GM12878 (cell line): ENCODE measurements around the gene ATXN1L. TPM values are rescaled to one million over a fixed set of nuclear protein-coding genes. Genes with fewer than 3 reads are reported as not detected.
A peak's percentile ranks its signal among the peaks of the same experiment; 100 is the strongest.

Experiments
- BMI1 ChIP-seq: fragments of 450-650 bp; IDR thresholded peaks from 2 replicates; pipeline ENCODE4 v1.6.1; 2016; ENCODE audit warnings: mild to moderate bottlenecking, moderate library complexity, borderline replicate concordance
- CREM ChIP-seq: IDR thresholded peaks from 2 replicates; pipeline ENCODE4 v1.6.1; 2014; ENCODE audit warnings: antibody characterized with exemption, low read depth
- EGR1 ChIP-seq, 2 experiments: IDR thresholded peaks; 1 replicate in 1 of 2; 2 replicates in 1 of 2; pipeline ENCODE4 v1.6.1; 2011 to 2012; ENCODE audit warnings: low read depth in 2 of 2, low read length in 2 of 2, borderline replicate concordance in 1 of 2, mild to moderate bottlenecking in 1 of 2, moderate library complexity in 1 of 2
- IKZF1 ChIP-seq: fragments of 450-650 bp; conservative IDR thresholded peaks from 2 replicates; pipeline ENCODE4 v1.6.1; 2017; ENCODE audit warnings: antibody characterized with exemption, mild to moderate bottlenecking
- KDM1A ChIP-seq: fragments of 200-600 bp; sonication (generic); IDR thresholded peaks from 2 replicates; pipeline ENCODE4 v1.6.1; 2016; ENCODE audit warnings: borderline replicate concordance
- LARP7 ChIP-seq: fragments of 450-650 bp; IDR thresholded peaks from 2 replicates; pipeline ENCODE4 v1.6.1; 2017; ENCODE audit warnings: mild to moderate bottlenecking
- NFIC ChIP-seq: IDR thresholded peaks from 2 replicates; pipeline ENCODE4 v1.6.1; 2012; ENCODE audit warnings: low read depth, mild to moderate bottlenecking, inconsistent platforms, low read length, moderate library complexity
- NFYB ChIP-seq: IDR thresholded peaks from 2 replicates; pipeline ENCODE4 v1.6.1; 2011; ENCODE audit warnings: low read depth, mild to moderate bottlenecking, low read length, improper control_type of control experiment, moderate library complexity; ENCODE audit not compliant: insufficient read depth
- NR2C2 ChIP-seq: IDR thresholded peaks from 2 replicates; pipeline ENCODE4 v1.6.1; 2011; ENCODE audit warnings: borderline replicate concordance, low read depth; ENCODE audit not compliant: control insufficient read depth, insufficient read length
- POU2F2 ChIP-seq: IDR thresholded peaks from 3 replicates; pipeline ENCODE4 v1.6.1; 2011; ENCODE audit warnings: low read depth, mild to moderate bottlenecking, low read length, borderline replicate concordance
- RAD51 ChIP-seq: fragments of 450-650 bp; IDR thresholded peaks from 2 replicates; pipeline ENCODE4 v1.6.1; 2016; ENCODE audit warnings: moderate library complexity, mild to moderate bottlenecking, inconsistent platforms
- SIN3A ChIP-seq: IDR thresholded peaks from 2 replicates; pipeline ENCODE4 v1.6.1; 2012; ENCODE audit warnings: low read depth, low read length, improper control_type of control experiment
- STAT1 ChIP-seq: fragments of 450-650 bp; conservative IDR thresholded peaks from 2 replicates; pipeline ENCODE4 v1.6.1; 2014; ENCODE audit warnings: antibody characterized with exemption, mild to moderate bottlenecking
- STAT3 ChIP-seq: IDR thresholded peaks from 2 replicates; pipeline ENCODE4 v1.6.1; 2011; ENCODE audit warnings: low read depth, low read length, improper control_type of control experiment
- TBL1XR1 ChIP-seq: IDR thresholded peaks from 2 replicates; pipeline ENCODE4 v1.6.1; 2012; ENCODE audit warnings: low read depth, low read length, improper control_type of control experiment
- TCF12 ChIP-seq: IDR thresholded peaks from 2 replicates; pipeline ENCODE4 v1.6.1; 2011; ENCODE audit warnings: low read depth, mild to moderate bottlenecking, low read length
- TCF3 ChIP-seq: IDR thresholded peaks from 2 replicates; pipeline ENCODE4 v1.6.1; 2012; ENCODE audit warnings: low read depth, mild to moderate bottlenecking, low read length, borderline replicate concordance; ENCODE audit not compliant: insufficient read depth
- YY1 ChIP-seq: IDR thresholded peaks from 2 replicates; pipeline ENCODE4 v1.6.1; 2011; ENCODE audit warnings: low read depth, mild to moderate bottlenecking, low read length
- polyA plus RNA-seq, 11 experiments: library from polyadenylated mRNA; depleted of rRNA in 4 of 11; unstranded in 6 of 11; stranded (reverse) in 5 of 11; fragments of >200 nt; fragmentation: Nextera tagmentation in 4 of 11; fragmentation: Illumina TruSeq in 1 of 11; extraction: Ambion mirVana in 4 of 11; extraction: Trizol in 1 of 11; gene quantifications; 1 replicate in 1 of 11; 2 replicates in 10 of 11; pipeline versions ENCODE4 v1.2.1 to v1.2.3, GENCODE V29; 2011 to 2016; ENCODE audit warnings: inconsistent platforms in 2 of 11, missing spikeins in 2 of 11, low read depth in 1 of 11
- total RNA-seq, 4 experiments: library from RNA; depleted of rRNA in 3 of 4; stranded (reverse); fragments of >200 nt in 3 of 4; fragmentation: Illumina TruSeq in 1 of 4; extraction: Trizol in 1 of 4; gene quantifications; 2 replicates each; pipeline versions ENCODE4 v1.2.1 to v1.2.3, GENCODE V29; 2013 to 2021
- TF ChIP-seq, protein P1 (sequence below): IDR thresholded peaks from 2 replicates; pipeline ENCODE4 v1.6.1; 2011; ENCODE audit warnings: borderline replicate concordance, low read depth, mild to moderate bottlenecking, moderate library complexity, low read length; ENCODE audit not compliant: insufficient read depth, poor library complexity, severe bottlenecking
- TF ChIP-seq, protein P2 (sequence below): fragments of 450-650 bp; IDR thresholded peaks from 2 replicates; pipeline ENCODE4 v1.6.1; 2017; ENCODE audit warnings: antibody characterized with exemption, mild to moderate bottlenecking, moderate library complexity
- TF ChIP-seq, protein P3 (sequence below): fragments of 150-350 bp; IDR thresholded peaks from 2 replicates; pipeline ENCODE4 v1.6.1; 2014; ENCODE audit warnings: mild to moderate bottlenecking, low read depth, low read length
- TF ChIP-seq, protein P4 (sequence below): IDR thresholded peaks from 2 replicates; pipeline ENCODE4 v1.6.1; 2012; ENCODE audit warnings: low read depth, low read length, improper control_type of control experiment
- TF ChIP-seq, protein P5 (sequence below): fragments of 450-650 bp; IDR thresholded peaks from 2 replicates; pipeline ENCODE4 v1.6.1; 2016; ENCODE audit warnings: mild to moderate bottlenecking

ATXN1L gene
- total and polyA plus RNA-seq, 10 of the 15 experiments (the other 5 are each of a cell fraction or from before 2014, with no cell fraction given) = 1.8 to 14.6 (median 9.2) TPM

DNA sequence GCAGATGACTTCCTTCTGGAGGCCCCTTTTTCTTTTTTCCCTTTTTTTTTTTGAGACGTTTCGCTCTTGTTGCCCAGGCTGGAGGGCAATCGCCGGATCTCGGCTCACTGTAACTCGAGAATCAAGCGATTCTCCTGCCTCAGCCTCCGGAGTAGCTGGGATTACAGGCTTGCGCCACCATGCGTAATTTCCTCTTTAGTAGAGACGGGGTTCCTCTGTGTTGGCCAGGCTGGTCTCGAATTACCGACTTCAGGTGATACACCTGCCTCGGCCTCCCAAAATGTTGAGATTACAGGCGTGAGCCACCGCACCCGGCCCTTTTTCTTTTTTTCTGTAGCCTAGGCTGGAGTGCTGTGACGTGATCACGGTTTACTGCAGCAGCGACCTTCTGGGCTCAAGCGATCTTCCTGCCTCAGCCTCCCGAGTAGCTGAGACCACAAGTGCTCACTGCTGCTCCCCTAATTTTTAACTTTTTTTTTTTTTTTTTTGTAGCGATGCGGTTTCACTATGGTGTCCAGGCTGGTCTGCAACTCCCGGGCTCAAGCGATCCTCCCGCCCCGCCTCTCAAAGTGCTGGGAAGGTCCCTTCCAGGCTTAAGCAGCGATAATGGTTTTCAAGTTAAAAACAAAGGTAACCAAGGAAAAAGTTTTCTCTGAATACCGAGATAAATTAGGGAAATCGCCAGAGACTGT is 48.6 kb downstream of the ATXN1L start (continued):
- TF ChIP-seq, protein P1, sequence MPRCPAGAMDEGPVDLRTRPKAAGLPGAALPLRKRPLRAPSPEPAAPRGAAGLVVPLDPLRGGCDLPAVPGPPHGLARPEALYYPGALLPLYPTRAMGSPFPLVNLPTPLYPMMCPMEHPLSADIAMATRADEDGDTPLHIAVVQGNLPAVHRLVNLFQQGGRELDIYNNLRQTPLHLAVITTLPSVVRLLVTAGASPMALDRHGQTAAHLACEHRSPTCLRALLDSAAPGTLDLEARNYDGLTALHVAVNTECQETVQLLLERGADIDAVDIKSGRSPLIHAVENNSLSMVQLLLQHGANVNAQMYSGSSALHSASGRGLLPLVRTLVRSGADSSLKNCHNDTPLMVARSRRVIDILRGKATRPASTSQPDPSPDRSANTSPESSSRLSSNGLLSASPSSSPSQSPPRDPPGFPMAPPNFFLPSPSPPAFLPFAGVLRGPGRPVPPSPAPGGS = no peak
- no peak for TF ChIP-seq IKZF1
- TF ChIP-seq, protein P2, sequence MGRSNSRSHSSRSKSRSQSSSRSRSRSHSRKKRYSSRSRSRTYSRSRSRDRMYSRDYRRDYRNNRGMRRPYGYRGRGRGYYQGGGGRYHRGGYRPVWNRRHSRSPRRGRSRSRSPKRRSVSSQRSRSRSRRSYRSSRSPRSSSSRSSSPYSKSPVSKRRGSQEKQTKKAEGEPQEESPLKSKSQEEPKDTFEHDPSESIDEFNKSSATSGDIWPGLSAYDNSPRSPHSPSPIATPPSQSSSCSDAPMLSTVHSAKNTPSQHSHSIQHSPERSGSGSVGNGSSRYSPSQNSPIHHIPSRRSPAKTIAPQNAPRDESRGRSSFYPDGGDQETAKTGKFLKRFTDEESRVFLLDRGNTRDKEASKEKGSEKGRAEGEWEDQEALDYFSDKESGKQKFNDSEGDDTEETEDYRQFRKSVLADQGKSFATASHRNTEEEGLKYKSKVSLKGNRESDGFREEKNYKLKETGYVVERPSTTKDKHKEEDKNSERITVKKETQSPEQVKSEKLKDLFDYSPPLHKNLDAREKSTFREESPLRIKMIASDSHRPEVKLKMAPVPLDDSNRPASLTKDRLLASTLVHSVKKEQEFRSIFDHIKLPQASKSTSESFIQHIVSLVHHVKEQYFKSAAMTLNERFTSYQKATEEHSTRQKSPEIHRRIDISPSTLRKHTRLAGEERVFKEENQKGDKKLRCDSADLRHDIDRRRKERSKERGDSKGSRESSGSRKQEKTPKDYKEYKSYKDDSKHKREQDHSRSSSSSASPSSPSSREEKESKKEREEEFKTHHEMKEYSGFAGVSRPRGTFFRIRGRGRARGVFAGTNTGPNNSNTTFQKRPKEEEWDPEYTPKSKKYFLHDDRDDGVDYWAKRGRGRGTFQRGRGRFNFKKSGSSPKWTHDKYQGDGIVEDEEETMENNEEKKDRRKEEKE = no peak
- TF ChIP-seq, protein P3, sequence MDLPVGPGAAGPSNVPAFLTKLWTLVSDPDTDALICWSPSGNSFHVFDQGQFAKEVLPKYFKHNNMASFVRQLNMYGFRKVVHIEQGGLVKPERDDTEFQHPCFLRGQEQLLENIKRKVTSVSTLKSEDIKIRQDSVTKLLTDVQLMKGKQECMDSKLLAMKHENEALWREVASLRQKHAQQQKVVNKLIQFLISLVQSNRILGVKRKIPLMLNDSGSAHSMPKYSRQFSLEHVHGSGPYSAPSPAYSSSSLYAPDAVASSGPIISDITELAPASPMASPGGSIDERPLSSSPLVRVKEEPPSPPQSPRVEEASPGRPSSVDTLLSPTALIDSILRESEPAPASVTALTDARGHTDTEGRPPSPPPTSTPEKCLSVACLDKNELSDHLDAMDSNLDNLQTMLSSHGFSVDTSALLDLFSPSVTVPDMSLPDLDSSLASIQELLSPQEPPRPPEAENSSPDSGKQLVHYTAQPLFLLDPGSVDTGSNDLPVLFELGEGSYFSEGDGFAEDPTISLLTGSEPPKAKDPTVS = no peak
- TF ChIP-seq, protein P4, sequence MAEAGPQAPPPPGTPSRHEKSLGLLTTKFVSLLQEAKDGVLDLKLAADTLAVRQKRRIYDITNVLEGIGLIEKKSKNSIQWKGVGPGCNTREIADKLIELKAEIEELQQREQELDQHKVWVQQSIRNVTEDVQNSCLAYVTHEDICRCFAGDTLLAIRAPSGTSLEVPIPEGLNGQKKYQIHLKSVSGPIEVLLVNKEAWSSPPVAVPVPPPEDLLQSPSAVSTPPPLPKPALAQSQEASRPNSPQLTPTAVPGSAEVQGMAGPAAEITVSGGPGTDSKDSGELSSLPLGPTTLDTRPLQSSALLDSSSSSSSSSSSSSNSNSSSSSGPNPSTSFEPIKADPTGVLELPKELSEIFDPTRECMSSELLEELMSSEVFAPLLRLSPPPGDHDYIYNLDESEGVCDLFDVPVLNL = no peak
- no peak for TF ChIP-seq STAT3
- TF ChIP-seq SIN3A = no peak
- no peak for TF ChIP-seq CREM
- no peak for TF ChIP-seq TBL1XR1
- TF ChIP-seq, protein P5, sequence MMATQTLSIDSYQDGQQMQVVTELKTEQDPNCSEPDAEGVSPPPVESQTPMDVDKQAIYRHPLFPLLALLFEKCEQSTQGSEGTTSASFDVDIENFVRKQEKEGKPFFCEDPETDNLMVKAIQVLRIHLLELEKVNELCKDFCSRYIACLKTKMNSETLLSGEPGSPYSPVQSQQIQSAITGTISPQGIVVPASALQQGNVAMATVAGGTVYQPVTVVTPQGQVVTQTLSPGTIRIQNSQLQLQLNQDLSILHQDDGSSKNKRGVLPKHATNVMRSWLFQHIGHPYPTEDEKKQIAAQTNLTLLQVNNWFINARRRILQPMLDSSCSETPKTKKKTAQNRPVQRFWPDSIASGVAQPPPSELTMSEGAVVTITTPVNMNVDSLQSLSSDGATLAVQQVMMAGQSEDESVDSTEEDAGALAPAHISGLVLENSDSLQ = no peak
- peak; percentile 13; the same call in 1 of the 2 replicates for TF ChIP-seq YY1
- TF ChIP-seq NFYB = no peak
- TF ChIP-seq BMI1 = no peak
- TF ChIP-seq NFIC = 0 out of 2 replicates have a peak, but pooled peaks have one; percentile 35
- no peak for TF ChIP-seq NR2C2
- TF ChIP-seq KDM1A = no peak
- no peak for TF ChIP-seq TCF3
- no peak for TF ChIP-seq STAT1
- TF ChIP-seq EGR1 (IDR thresholded peaks at IDR 0.05; ENCODE audit: borderline replicate concordance in 1 of 2, low read depth in 2 of 2, low read length in 2 of 2) = no peak
- no peak for TF ChIP-seq POU2F2
- TF ChIP-seq RAD51 = no peak
- no peak for TF ChIP-seq LARP7
- TF ChIP-seq TCF12 = no peak
